Panc1 (cell line): ENCODE data around the gene POLDIP3. TPM values are rescaled to one million over a fixed set of nuclear protein-coding genes. Genes with fewer than 3 reads are reported as not detected.
A peak's percentile ranks its signal among the peaks of the same experiment; 100 is the strongest.
"Not testable (repeated sequence)": the region's sequence is repeated elsewhere in the genome, so short reads cannot be mapped to it uniquely, and the experiment has no call there.

ENCODE experiments used
- ATAC-seq: fragments of 200-7000 bp; cut with Tn5 transposase; 2 replicates; pipeline ENCODE4 v1.9.1; 2020; ENCODE audit warnings: mild to moderate bottlenecking, moderate library complexity
- BruUV-seq: library from RNA; stranded (reverse); fragments of 400-500 nt; replicated peaks from 2 replicates; lab custom pipeline; 2021; lab: Mats Ljungman, UMichigan
- CTCF ChIA-PET: fragments of 300-600 bp; sonication (Branson Sonifier 250); formaldehyde crosslinking; loops from one replicate; lab custom pipeline; 2022; ENCODE audit warnings: antibody characterized with exemption; lab: Charles Lee
- POLR2A ChIA-PET: fragments of 300-600 bp; sonication (Branson Sonifier 250); formaldehyde crosslinking; loops from one replicate; lab custom pipeline; 2022; ENCODE audit warnings: antibody characterized with exemption; lab: Charles Lee
- DNase-seq: peaks from one replicate; pipeline ENCODE4 v3.0.0-alpha.2; 2010; ENCODE audit warnings: low read depth, low spot score
- H3K27ac ChIP-seq: 2 replicates; pipeline ENCODE4 v1.5.1; 2011; ENCODE audit warnings: mild to moderate bottlenecking, low read length, inconsistent platforms
- H3K27me3 ChIP-seq: fragments of 200-500 bp; sonication (Bioruptor generic); 2 replicates; pipeline ENCODE4 v1.6.0; 2014; ENCODE audit warnings: low read length, inconsistent platforms; ENCODE audit not compliant: control insufficient read depth, insufficient read depth
- H3K36me3 ChIP-seq: fragments of 200-500 bp; sonication (Bioruptor generic); 2 replicates; pipeline ENCODE4 v1.5.1; 2014; ENCODE audit warnings: inconsistent platforms, mild to moderate bottlenecking, low read length, moderate library complexity; ENCODE audit not compliant: control insufficient read depth, insufficient read depth
- H3K4me1 ChIP-seq: 2 replicates; pipeline ENCODE4 v1.5.1; 2011; ENCODE audit warnings: inconsistent platforms, mild to moderate bottlenecking, low read length, moderate library complexity; ENCODE audit not compliant: control insufficient read depth, insufficient read depth
- H3K4me3 ChIP-seq, 2 experiments: 2 replicates each; pipeline ENCODE4 v1.5.1; 2011 to 2012; ENCODE audit warnings: low read depth in 2 of 2, low read length in 2 of 2, mild to moderate bottlenecking in 2 of 2, inconsistent platforms in 1 of 2, moderate library complexity in 1 of 2
- H3K9me3 ChIP-seq: fragments of 200-500 bp; sonication (Bioruptor generic); 2 replicates; pipeline ENCODE4 v1.5.1; 2014; ENCODE audit warnings: low read depth, mild to moderate bottlenecking, inconsistent platforms, low read length, moderate library complexity; ENCODE audit not compliant: control insufficient read depth, insufficient read depth
- POLR2AphosphoS5 ChIP-seq: IDR thresholded peaks from 2 replicates; pipeline ENCODE4 v1.6.1; 2012; ENCODE audit warnings: mild to moderate bottlenecking, low read depth, low read length, moderate library complexity
- SIN3A ChIP-seq: IDR thresholded peaks from 2 replicates; pipeline ENCODE4 v1.6.1; 2012; ENCODE audit warnings: low read depth, mild to moderate bottlenecking, low read length, moderate library complexity, borderline replicate concordance; ENCODE audit not compliant: insufficient read depth
- TCF7L2 ChIP-seq: IDR thresholded peaks from 2 replicates; pipeline ENCODE4 v1.6.1; 2011; ENCODE audit warnings: mild to moderate bottlenecking, low read depth, low read length, inconsistent platforms
- in situ Hi-C: cut with HindIII; loops from 2 replicates; pipeline ENCODE4 v1.10.0; 2016; ENCODE audit warnings: low sequenced_read_pairs, low pct_unique_long_range_greater_than_20kb
- intact Hi-C: fragments of 100-400 bp; cut with micrococcal nuclease; formaldehyde crosslinking; loops from one replicate; pipeline ENCODE4 v1.10.0; 2022; ENCODE audit not compliant: unreplicated experiment
- total RNA-seq: library from RNA; stranded (reverse); gene quantifications from one replicate; pipeline ENCODE4 v1.2.1, GENCODE V29; 2021; ENCODE audit not compliant: unreplicated experiment
- TF ChIP-seq, protein P1 (sequence below), 2 experiments: IDR thresholded peaks; 2 replicates each; pipeline ENCODE4 v1.6.1; 2011 to 2012; ENCODE audit warnings: low read depth in 2 of 2, control low read depth in 1 of 2, low read length in 1 of 2, mild to moderate bottlenecking in 1 of 2, moderate library complexity in 1 of 2; ENCODE audit not compliant: insufficient read depth in 1 of 2
- TF ChIP-seq, protein P2 (sequence below): fragments of 450-650 bp; IDR thresholded peaks from 2 replicates; pipeline ENCODE4 v1.5.1; 2017; ENCODE audit warnings: mild to moderate bottlenecking

The POLDIP3 gene
- total RNA-seq, 1 experiment from 2014 or later, result 46.6 TPM

- TF ChIP-seq, protein P1, sequence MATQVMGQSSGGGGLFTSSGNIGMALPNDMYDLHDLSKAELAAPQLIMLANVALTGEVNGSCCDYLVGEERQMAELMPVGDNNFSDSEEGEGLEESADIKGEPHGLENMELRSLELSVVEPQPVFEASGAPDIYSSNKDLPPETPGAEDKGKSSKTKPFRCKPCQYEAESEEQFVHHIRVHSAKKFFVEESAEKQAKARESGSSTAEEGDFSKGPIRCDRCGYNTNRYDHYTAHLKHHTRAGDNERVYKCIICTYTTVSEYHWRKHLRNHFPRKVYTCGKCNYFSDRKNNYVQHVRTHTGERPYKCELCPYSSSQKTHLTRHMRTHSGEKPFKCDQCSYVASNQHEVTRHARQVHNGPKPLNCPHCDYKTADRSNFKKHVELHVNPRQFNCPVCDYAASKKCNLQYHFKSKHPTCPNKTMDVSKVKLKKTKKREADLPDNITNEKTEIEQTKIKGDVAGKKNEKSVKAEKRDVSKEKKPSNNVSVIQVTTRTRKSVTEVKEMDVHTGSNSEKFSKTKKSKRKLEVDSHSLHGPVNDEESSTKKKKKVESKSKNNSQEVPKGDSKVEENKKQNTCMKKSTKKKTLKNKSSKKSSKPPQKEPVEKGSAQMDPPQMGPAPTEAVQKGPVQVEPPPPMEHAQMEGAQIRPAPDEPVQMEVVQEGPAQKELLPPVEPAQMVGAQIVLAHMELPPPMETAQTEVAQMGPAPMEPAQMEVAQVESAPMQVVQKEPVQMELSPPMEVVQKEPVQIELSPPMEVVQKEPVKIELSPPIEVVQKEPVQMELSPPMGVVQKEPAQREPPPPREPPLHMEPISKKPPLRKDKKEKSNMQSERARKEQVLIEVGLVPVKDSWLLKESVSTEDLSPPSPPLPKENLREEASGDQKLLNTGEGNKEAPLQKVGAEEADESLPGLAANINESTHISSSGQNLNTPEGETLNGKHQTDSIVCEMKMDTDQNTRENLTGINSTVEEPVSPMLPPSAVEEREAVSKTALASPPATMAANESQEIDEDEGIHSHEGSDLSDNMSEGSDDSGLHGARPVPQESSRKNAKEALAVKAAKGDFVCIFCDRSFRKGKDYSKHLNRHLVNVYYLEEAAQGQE (IDR thresholded peaks at IDR 0.05; ENCODE audit: insufficient read depth in 1 of 2, low read depth in 2 of 2, low read length in 1 of 2), result no peak
- TF ChIP-seq SIN3A (no peak), TCF7L2 (no peak), POLR2AphosphoS5 (no peak)
- TF ChIP-seq, protein P2, sequence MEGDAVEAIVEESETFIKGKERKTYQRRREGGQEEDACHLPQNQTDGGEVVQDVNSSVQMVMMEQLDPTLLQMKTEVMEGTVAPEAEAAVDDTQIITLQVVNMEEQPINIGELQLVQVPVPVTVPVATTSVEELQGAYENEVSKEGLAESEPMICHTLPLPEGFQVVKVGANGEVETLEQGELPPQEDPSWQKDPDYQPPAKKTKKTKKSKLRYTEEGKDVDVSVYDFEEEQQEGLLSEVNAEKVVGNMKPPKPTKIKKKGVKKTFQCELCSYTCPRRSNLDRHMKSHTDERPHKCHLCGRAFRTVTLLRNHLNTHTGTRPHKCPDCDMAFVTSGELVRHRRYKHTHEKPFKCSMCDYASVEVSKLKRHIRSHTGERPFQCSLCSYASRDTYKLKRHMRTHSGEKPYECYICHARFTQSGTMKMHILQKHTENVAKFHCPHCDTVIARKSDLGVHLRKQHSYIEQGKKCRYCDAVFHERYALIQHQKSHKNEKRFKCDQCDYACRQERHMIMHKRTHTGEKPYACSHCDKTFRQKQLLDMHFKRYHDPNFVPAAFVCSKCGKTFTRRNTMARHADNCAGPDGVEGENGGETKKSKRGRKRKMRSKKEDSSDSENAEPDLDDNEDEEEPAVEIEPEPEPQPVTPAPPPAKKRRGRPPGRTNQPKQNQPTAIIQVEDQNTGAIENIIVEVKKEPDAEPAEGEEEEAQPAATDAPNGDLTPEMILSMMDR, result no peak
- no peak overlapping the region for H3K4me3 ChIP-seq
- ChIA-PET CTCF (interaction anchor here (0.6 kb wide), 1 partner anchor 508 kb away, joined by 4 read pairs; no protein-coding TSS in a partner anchor), POLR2A (no interaction called here)
- no TSS peak for BruUV-seq
- H3K9me3 ChIP-seq, result no peaks in the 10 kb centered on the region
- in situ Hi-C loops (no loop called here), intact Hi-C loops (no loop called here)
- ATAC-seq, result peak; percentile 69
- DNase-seq, result no peak
- peak overlapping the region; percentile 59 for H3K27ac ChIP-seq
- H3K27me3 ChIP-seq, result no peaks in the 10 kb centered on the region
- peaks cover 38% of the 10 kb centered on the region for H3K4me1 ChIP-seq
- no peaks in the 10 kb centered on the region; the same call in none of the 2 replicates for H3K36me3 ChIP-seq
Observed at GRCh38 chr22:42608823-42609361, 5.8 kb downstream of the POLDIP3 start.

DNA sequence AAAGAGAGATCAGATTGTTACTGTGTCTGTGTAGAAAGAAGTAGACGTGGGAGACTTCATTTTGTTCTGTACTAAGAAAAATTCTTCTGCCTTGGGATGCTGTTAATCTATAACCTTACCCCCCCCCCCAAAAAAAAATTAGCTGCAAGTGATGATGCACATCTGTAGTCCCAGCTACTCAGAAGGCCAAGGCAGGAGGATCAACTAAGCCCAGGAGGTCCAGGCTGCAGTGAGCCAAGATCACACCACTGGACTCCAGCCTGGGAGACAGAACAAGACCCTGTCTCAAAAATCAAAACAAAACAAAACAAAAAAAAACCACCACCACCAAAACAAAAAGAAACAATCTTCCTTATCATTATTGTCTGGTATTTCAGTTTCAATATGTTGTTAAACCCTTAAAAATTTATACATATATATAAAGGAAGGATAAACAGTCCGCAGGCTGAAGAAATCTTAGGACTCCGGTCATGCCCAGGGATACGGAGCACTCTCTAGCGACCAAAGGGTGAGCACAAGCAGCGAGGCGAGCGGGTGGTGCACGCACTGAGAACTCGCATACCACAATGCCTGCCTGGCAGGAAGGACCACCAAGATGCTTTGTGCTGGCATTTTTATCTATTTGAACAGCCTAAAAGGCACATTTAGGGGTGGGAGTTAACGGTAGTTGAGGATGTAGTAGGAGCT, 6.4 kb downstream of the POLDIP3 start:
- Histone ChIP-seq H3K27ac (peak overlapping the region; percentile 59), H3K27me3 (no peaks in the 10 kb centered on the region), H3K4me1 (peaks cover 38% of the 10 kb centered on the region), H3K9me3 (no peaks in the 10 kb centered on the region), H3K4me3 (no peak overlapping the region), H3K36me3 (no peaks in the 10 kb centered on the region; the same call in 1 of the 2 replicates)
- TF ChIP-seq SIN3A (no peak), TCF7L2 (no peak), POLR2AphosphoS5 (no peak)
- TF ChIP-seq, protein P1 (IDR thresholded peaks at IDR 0.05; ENCODE audit: insufficient read depth in 1 of 2, low read depth in 2 of 2, low read length in 1 of 2), result no peak
- TF ChIP-seq, protein P2, result no peak
- in situ Hi-C loops, result no loop called here
- ChIA-PET CTCF (no interaction called here), POLR2A (interaction anchor here (0.7 kb wide), 1 partner anchor 40 kb away, joined by 4 read pairs; no protein-coding TSS in a partner anchor)
- no TSS peak for BruUV-seq
- ATAC-seq (no peak), DNase-seq (no peak)
- intact Hi-C loops, result no loop called here

- H3K27me3 ChIP-seq, H3K27ac ChIP-seq, DNase-seq, H3K4me3 ChIP-seq, POLR2A ChIA-PET, ATAC-seq, intact Hi-C loops, BruUV-seq, H3K36me3 ChIP-seq, CTCF ChIA-PET, in situ Hi-C loops, H3K9me3 ChIP-seq: not testable (repeated sequence)
- peaks cover 31% of the 10 kb centered on the region for H3K4me1 ChIP-seq
Observed at GRCh38 chr22:42607641-42608040, 7.0 kb downstream of the POLDIP3 start.
